BLaER1 (cell line): ENCODE results near the gene KRTAP5-8.
"Not testable (repeated sequence)": the region's sequence is repeated elsewhere in the genome, so short reads cannot be mapped to it uniquely, and the experiment has no call there.

Experiments used
- H3K27ac ChIP-seq: shearing (Covaris generic); formaldehyde crosslinking; 2 replicates; pipeline ENCODE4 v1.8.1; 2022
- H3K27me3 ChIP-seq: shearing (Covaris generic); formaldehyde crosslinking; 2 replicates; pipeline ENCODE4 v1.8.1; 2022
- H3K36me3 ChIP-seq: shearing (Covaris generic); formaldehyde crosslinking; 2 replicates; pipeline ENCODE4 v1.8.1; 2022
- H3K4me1 ChIP-seq: shearing (Covaris generic); formaldehyde crosslinking; 2 replicates; pipeline ENCODE4 v1.8.1; 2022
- H3K4me2 ChIP-seq: shearing (Covaris generic); formaldehyde crosslinking; 2 replicates; pipeline ENCODE4 v1.8.1; 2022
- H3K4me3 ChIP-seq: shearing (Covaris generic); formaldehyde crosslinking; 2 replicates; pipeline ENCODE4 v1.8.1; 2022
- H3K9ac ChIP-seq: shearing (Covaris generic); formaldehyde crosslinking; 2 replicates; pipeline ENCODE4 v1.8.1; 2022
- H3K9me3 ChIP-seq: shearing (Covaris generic); formaldehyde crosslinking; 2 replicates; pipeline ENCODE4 v1.8.1; 2022
- H4K20me1 ChIP-seq: shearing (Covaris generic); formaldehyde crosslinking; 2 replicates; pipeline ENCODE4 v1.8.1; 2022
- Cebpa-rat ChIP-seq: shearing (Covaris generic); IDR thresholded peaks from 2 replicates; pipeline ENCODE4 v1.8.1; 2022

The KRTAP5-8 gene

DNA sequence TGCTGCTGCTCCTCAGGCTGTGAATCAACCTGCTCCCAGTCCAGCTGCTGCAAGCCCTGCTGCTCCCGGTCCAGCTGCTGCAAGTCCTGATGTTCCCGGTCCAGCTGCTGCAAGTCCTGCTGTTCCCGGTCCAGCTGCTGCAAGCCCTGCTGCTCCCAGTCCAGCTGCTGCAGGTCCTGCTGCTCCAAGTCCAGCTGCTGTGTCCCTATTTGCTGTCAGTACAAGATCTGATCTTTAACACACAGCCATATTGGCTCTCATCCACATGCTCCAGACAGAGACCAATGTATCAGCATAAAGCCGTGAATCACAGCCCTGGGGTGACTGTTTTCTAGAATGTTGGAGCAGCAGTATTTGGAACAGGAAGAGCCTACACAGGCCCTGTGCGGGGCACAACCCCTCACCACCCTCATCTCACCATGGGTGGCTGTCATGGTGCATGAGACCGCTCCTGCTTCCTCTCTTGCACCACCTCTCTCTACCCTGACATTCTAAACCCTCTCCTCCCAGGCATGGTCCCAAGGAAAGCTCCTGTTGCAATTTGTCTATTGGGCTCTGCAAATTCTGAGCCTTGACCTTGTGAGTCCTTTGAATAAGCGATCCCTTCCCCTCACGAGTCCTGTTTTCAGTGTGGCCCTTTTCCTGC, 31.0 kb downstream of the KRTAP5-8 start:
- peaks cover 16% of the 10 kb centered on the region for H3K4me1 ChIP-seq
- no peak overlapping the region for H3K4me2 ChIP-seq
- H4K20me1 ChIP-seq = 0 out of 2 replicates have a peak, but pooled peaks cover 3% of the 10 kb centered on the region
- TF ChIP-seq Cebpa-rat = no peak
- H3K4me3 ChIP-seq = no peak overlapping the region
- H3K27ac ChIP-seq = no peak overlapping the region
- H3K9ac ChIP-seq = no peak overlapping the region
- no peaks in the 10 kb centered on the region for H3K9me3 ChIP-seq
- H3K27me3 ChIP-seq = 0 out of 2 replicates have a peak, but pooled peaks cover 6% of the 10 kb centered on the region
- no peaks in the 10 kb centered on the region for H3K36me3 ChIP-seq

- H3K4me1 ChIP-seq = peaks cover 19% of the 10 kb centered on the region
- H3K9ac ChIP-seq, H3K27ac ChIP-seq: not testable (repeated sequence)
These were observed 33.5 kb downstream of the KRTAP5-8 start for GRCh38 chr11:71571101-71571850.

DNA sequence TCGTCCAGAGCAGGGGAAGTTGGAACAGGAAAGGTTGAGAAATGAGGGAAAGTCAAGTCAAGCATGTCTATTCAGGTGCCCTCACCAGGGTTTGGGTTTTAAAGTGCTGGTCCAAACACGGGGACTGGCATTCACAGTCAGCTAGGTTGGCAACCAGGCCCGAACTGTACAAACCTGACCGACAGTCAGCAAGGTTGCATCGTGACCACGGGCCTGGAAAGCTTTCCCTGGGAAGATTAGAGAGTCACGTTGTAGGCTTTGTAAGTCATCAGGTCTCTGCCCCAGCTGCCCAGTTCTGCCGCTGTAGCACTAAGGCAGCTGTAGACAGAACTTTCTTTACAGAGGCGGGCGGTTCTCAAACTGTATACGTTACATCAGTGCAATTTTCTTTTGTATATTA, 35.0 kb downstream of the KRTAP5-8 start:
- H3K27me3 ChIP-seq = no peaks in the 10 kb centered on the region
- H3K4me1 ChIP-seq = peaks cover 15% of the 10 kb centered on the region
- H3K4me2 ChIP-seq = no peak overlapping the region
- no peaks in the 10 kb centered on the region for H3K36me3 ChIP-seq
- no peak overlapping the region for H3K27ac ChIP-seq
- no peaks in the 10 kb centered on the region for H4K20me1 ChIP-seq
- no peaks in the 10 kb centered on the region for H3K9me3 ChIP-seq
- no peak for TF ChIP-seq Cebpa-rat
- no peak overlapping the region for H3K9ac ChIP-seq
- H3K4me3 ChIP-seq = no peak overlapping the region

More at GRCh38 chr11:71571101-71571850, 33.5 kb downstream of the KRTAP5-8 start:
- not testable (repeated sequence) for H3K4me2 ChIP-seq, H3K4me3 ChIP-seq, H4K20me1 ChIP-seq, H3K27me3 ChIP-seq, H3K9me3 ChIP-seq, H3K36me3 ChIP-seq

DNA sequence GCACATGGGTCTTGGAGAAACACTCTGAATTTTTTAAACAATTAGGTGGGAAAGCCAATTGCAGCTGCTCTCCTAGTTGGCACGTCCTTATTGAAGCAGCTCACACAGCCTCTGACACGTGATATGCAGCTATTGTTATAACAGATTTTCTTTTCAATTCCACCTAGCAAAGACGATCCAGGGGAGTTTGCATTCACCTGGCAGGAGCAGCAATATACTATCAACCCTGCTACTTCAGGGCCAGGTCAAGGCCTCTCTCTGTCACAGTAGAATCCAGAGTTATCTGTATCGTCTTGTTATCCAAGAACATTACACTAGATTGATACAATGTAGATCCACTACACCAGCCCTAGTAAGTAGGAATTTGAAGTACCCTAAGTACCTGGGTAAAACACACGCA, 36.6 kb downstream of the KRTAP5-8 start:
- Histone ChIP-seq H3K27me3 (no peaks in the 10 kb centered on the region), H3K4me2 (no peak overlapping the region), H3K9me3 (no peaks in the 10 kb centered on the region), H3K9ac (no peak overlapping the region), H3K4me1 (peaks cover 16% of the 10 kb centered on the region), H3K27ac (no peak overlapping the region), H3K36me3 (no peaks in the 10 kb centered on the region), H4K20me1 (no peaks in the 10 kb centered on the region), H3K4me3 (no peak overlapping the region)
- TF ChIP-seq Cebpa-rat = no peak

GRCh38 chr11:71575723-71576424, 38.0 kb downstream of the KRTAP5-8 start:
- TF ChIP-seq Cebpa-rat = no peak
- no peaks in the 10 kb centered on the region for H3K9me3 ChIP-seq
- no peak overlapping the region for H3K4me3 ChIP-seq
- no peak overlapping the region for H3K27ac ChIP-seq
- H3K36me3 ChIP-seq = no peaks in the 10 kb centered on the region
- H3K4me2 ChIP-seq = peak overlapping the region; percentile 62
- H3K9ac ChIP-seq = no peak overlapping the region
- H3K27me3 ChIP-seq = no peaks in the 10 kb centered on the region
- no peaks in the 10 kb centered on the region for H4K20me1 ChIP-seq
- H3K4me1 ChIP-seq = peaks cover 29% of the 10 kb centered on the region

GRCh38 chr11:71576688-71577465, 39.1 kb downstream of the KRTAP5-8 start:
- H3K36me3 ChIP-seq, H3K27me3 ChIP-seq, H4K20me1 ChIP-seq, H3K27ac ChIP-seq, H3K9me3 ChIP-seq, H3K9ac ChIP-seq, H3K4me2 ChIP-seq, H3K4me3 ChIP-seq: not testable (repeated sequence)
- H3K4me1 ChIP-seq = peaks cover 35% of the 10 kb centered on the region

DNA sequence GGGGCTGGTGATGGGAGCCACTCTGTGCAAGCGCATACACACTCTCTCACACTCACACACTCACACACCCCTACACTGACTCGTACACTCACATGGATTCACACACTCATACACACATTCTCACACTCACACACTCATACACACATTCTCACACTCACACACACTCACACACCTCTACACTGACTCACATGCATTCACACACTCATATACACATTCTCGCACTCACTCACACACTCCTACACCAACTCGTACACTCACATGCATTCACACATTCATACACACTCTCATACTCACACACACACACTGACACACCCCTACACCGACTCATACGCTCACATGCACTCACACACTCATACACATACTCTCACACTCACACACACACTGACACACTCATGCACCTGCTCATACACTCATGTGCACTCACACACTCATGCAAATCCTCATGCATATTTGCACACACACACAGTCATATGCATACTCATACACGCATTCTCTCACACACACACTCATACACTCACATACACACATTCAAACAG, 39.7 kb downstream of the KRTAP5-8 start:
- H3K4me1 ChIP-seq = peaks cover 42% of the 10 kb centered on the region
- H3K27me3 ChIP-seq = no peaks in the 10 kb centered on the region
- no peaks in the 10 kb centered on the region for H4K20me1 ChIP-seq
- H3K27ac ChIP-seq = no peak overlapping the region
- H3K9ac ChIP-seq = no peak overlapping the region
- no peaks in the 10 kb centered on the region for H3K9me3 ChIP-seq
- H3K4me2 ChIP-seq = no peak overlapping the region
- no peaks in the 10 kb centered on the region for H3K36me3 ChIP-seq
- H3K4me3 ChIP-seq = no peak overlapping the region
- TF ChIP-seq Cebpa-rat = no peak

DNA sequence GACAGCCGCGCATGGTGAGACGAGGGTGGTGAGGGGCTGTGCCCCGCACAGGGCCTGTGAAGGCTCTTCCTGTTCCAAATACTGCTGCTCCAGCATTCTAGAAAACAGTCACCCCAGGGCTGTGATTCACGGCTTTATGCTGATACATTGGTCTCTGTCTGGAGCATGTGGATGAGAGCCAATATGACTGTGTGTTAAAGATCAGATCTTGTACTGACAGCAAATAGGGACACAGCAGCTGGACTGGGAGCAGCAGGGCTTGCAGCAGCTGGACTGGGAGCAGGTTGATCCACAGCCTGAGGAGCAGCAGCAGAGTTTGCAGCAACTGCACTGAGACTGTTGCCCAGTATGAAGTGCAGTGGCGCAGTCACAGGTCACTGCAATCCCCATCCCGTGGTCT, 41.7 kb downstream of the KRTAP5-8 start:
- not testable (repeated sequence) for H3K36me3 ChIP-seq, H3K27ac ChIP-seq, H3K27me3 ChIP-seq, H3K9me3 ChIP-seq, H3K4me3 ChIP-seq, H3K9ac ChIP-seq, H4K20me1 ChIP-seq, H3K4me2 ChIP-seq
- peaks cover 47% of the 10 kb centered on the region for H3K4me1 ChIP-seq

DNA sequence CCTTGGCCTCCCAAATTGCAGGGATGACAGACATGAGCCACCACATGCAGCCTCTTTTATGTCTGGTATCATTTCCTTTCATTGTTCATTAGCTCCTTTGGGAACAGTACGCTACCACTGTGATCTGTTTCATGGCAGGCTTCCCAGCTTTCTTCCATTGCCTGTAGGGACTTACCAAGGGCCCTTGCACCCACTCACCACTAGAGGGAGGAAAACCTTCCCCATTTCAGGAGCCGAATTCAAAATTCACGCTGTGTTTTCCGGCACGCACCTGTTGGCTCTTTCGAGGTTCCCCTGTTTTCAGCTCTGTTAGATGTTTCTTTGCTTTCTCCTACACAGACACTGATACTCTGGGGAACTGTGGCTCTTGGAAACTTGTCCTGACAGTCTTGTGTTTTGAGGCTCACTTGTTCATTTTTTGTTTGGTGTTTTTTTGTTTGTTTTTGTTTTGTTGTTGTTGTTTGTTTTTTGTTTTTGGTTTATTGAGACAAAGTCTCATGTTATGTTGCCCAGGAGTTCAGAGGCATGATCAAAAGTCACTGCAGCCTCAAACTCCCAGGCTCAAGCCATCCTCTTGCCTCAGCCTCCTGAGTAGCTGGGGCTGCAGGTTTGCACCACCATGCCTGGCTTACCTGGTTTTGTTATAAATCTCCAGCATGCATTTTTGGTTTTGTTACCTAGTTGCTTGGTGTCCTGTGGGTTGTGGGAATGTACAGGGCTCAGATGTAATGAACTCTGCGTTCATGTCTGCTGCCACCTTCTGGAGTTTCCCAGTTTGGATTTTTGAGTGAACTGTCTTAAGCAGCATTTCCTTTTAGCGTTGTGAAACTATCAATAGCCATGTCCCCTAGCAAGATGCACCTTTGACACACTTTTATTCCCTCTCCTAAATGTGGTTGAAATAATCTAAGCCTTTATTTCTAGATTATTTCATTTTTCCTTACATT, 42.5 kb downstream of the KRTAP5-8 start:
- Histone ChIP-seq H3K4me1 (peaks cover 40% of the 10 kb centered on the region), H3K9me3 (no peaks in the 10 kb centered on the region), H3K4me2 (peak overlapping the region; percentile 26), H3K27me3 (no peaks in the 10 kb centered on the region), H3K4me3 (no peak overlapping the region), H3K36me3 (no peaks in the 10 kb centered on the region), H3K27ac (no peak overlapping the region), H3K9ac (no peak overlapping the region), H4K20me1 (no peaks in the 10 kb centered on the region)
- TF ChIP-seq Cebpa-rat = no peak
